Activated CD4-positive, CD25-positive, alpha-beta regulatory T cell treated with anti-CD3 and anti-CD28 coated beads, Interleukin-2, amount 50 U/mL, for 24 hours (primary cell): ENCODE data around the gene PHF3.
"Not testable (repeated sequence)": the region's sequence is repeated elsewhere in the genome, so short reads cannot be mapped to it uniquely, and the experiment has no call there.

Experiments
- ATAC-seq, 2 donors: fragments of 150-1000 bp; cut with Tn5 transposase; one replicate each; pipeline ENCODE4 v1.10.0; 2021; ENCODE audit warnings: mild to moderate bottlenecking in 1 of 2, moderate library complexity in 1 of 2

The PHF3 gene

DNA sequence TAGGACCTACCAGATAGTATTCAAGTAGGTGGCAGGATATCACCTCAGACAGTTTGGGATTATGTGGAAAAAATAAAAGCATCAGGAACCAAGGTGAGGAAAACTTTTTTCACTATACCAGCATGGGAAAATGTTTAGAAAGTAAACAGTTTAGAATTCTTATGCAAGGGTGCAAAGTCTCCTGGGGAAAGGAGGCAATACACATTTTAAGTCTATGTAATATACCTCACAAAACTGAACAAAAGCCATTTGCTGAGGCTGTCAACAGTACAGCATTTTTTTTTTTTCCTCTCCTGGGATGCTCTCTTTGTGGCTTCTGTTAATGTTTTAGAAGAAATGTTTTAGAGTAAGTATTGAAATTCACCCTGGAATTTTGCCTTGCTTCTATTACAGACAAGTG is 73.5 kb downstream of the PHF3 start:
- ATAC-seq: no peak

DNA sequence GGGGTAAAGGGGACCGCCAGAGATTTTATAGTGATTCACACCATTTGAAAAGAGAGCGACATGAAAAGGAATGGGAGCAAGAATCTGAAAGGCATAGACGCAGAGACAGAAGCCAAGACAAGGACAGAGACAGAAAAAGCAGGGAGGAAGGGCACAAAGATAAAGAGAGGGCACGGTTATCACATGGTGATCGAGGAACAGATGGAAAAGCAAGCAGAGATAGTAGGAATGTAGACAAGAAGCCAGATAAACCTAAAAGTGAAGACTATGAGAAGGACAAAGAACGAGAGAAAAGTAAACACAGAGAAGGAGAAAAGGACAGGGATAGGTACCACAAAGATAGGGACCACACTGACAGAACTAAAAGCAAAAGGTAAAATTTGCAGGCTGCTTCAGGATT is 77.7 kb downstream of the PHF3 start:
- no peak for ATAC-seq

DNA sequence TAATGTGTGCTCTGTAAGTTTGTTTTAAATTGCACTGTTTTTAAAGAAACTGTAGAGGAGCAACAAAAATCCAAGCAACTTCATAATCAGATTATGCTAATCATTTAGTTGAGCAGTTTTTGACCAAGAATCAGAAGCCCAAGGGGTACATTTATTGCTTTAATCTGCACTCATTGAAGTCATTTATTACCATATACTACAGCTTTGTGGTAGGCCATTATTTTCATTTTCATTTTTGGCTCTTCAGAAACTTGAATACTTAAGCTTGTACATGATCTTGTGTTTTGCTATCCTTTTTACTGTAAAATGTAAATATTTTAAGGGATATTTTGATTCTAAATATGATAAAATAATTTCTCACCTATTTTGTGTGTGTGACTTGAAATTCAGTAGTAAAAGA is 78.5 kb downstream of the PHF3 start:
- ATAC-seq: peak; percentile 17 to 36

DNA sequence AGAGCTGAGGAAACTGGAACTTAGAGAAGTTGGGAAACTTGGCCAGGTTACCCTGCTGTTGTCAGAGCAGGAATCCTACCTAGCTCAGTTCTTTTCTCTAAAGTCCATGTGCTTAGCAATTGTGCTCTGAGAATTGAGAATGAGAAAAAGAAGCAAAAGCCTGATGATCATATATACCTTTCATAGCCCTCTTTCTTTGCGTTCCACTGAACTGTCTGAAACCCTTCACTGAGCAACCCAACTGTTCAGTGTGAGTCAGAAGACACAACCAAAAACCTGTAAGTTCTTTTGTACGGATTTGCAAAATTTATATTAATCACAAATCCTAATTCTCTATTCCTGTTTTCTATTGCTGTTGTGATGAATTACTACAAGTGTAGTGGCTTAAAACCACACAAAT is 80.6 kb downstream of the PHF3 start:
- ATAC-seq: no peak

DNA sequence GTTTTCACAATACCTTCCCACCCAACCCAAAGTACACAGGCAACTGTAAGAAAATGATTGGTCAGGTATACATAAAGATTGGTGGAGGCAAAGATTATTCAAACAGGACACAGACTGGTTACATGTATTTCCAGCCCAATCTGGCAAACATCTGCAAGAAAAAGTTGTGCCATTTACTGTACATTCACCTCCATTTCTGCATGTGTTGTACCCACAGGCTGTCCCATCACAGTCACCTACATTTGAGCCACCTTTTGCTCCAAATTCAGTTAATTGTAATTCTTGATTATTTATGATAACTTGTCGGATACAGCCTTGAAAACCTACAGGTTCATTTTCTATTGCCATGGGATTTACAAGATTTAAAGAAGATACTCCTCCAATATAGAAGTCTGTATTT is 85.6 kb downstream of the PHF3 start:
- no peak for ATAC-seq

DNA sequence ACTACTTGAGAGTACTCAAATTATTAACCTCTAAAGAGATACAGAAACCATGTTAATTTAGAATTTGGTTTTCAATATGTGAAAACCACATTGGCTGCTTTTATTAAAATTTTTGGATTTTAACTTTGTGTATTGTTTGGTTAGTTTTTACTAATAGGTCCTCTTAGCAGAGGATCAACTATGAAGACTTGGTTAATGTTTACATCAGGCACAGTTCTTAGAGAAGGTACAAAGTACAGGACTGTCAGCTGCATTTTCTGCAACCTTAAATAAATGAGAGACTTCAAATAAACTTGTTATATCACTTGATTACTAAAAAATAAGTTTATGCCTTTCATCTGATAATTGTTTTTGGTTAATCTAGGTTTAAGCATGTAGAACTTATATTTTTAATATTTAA is 89.1 kb downstream of the PHF3 start:
- no peak for ATAC-seq

DNA sequence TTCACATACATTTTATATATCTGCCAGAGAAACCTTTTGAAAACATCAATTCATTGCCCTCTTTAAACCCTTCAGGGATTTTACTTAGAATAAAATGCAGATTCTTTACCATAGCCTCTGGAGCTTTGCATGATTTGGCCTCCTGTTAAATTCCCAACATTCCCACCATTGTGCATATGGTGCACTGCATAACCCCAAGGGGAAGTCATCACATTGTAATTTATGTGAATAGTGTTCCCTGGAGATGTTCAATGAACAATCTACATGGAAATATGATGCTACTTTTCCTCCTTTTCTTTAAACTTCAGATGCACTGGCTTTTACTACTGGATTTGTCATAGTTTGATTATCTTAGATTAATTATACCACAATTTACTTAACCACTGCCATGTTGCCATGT is 94.7 kb downstream of the PHF3 start:
- ATAC-seq: no peak

DNA sequence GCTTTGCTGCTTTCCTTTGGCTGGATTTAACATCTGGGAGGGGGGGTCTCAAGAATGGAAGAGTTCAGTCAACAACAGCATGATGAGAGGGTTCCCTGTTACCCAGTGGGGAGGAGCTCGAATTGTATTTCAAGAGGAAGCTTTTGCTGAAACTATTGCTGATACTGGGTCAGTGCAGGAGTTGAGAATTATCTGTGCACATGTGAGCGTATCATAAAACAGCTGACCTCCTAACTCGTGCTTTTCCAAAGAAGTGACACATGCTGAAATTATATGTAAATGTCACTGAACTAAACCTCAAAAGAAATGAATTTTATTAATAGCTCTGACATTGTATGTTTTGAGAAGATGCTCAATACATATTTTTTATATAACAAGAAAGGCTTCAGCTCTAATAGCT is 96.3 kb downstream of the PHF3 start:
- ATAC-seq: no peak

DNA sequence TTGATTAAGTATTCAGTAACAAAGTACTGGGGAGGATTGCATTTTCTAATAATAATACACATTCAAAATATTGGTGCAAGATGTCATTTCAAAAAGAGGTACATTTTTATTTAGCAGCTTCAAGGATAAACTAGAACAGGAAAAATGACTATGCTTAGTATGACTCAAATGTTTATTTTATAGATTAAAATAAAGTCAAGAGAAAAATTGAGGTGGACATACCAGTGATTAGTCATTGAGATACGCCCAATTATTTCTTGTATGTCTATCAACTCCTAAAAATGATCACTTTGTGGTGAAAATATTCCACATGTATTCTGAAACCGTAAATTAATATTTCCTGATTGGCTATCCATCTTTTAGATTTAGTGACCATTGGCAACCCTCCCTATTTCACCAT is 96.7 kb downstream of the PHF3 start:
- ATAC-seq: no peak

DNA sequence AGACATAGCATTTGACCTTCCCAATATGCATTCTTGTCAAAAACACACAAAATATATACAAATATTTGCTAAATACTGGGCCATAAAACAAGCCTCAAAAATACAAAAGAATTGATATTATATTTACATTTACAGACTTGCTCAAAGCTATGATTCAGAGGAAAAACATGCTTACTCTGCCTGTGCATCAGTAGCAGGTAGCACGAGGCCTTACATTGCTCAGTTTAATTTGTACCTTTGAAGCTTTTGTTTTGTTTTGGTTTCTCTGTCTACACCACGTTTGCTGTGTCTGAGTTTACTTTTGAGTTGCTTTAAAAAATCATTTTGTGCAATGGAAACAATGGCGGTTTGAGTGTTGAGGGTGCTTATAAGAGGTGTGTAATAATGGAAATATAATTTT is 99.3 kb downstream of the PHF3 start:
- ATAC-seq: no peak

DNA sequence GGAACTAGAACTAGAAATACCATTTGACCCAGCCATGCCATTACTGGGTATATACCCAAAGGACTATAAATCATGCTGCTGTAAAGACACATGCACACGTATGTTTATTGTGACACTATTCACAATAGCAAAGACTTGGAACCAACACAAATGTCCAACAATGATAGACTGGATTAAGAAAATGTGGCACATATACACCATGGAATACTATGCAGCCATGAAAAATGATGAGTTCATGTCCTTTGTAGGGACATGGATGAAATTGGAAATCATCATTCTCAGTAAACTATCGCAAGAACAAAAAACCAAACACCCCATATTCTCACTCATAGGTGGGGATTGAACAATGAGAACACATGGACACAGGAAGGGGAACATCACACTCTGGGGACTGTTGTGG is 102.6 kb downstream of the PHF3 start:
- ATAC-seq: not testable (repeated sequence)

DNA sequence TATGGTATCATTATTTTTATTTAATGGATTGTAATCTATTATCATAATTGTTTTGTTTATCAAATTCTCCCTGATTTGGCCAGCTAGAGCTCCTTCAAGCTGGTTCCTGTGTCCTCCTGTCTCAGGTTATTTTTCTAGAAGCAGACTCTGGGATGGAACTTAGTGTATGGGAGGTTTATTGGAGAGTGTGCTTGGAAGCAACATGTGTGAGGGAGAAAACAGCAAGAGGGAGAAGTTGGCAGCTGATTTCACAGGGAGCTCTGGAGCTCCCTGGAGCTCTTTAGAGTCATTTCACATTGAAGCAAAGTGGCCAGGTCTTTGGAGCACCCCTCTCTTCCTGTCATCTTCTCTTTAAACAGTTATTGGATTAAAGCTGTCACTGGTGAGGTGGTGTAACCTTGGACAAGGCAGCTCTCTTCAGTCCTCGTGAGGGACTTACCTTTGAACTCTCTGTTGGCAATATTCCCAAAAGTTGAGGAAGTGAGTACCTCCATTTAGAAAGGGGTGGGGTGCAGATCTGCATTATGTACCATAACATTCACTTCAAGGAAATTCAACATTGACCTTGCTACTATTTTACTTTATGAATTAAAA is 103.6 kb downstream of the PHF3 start:
- no peak for ATAC-seq

DNA sequence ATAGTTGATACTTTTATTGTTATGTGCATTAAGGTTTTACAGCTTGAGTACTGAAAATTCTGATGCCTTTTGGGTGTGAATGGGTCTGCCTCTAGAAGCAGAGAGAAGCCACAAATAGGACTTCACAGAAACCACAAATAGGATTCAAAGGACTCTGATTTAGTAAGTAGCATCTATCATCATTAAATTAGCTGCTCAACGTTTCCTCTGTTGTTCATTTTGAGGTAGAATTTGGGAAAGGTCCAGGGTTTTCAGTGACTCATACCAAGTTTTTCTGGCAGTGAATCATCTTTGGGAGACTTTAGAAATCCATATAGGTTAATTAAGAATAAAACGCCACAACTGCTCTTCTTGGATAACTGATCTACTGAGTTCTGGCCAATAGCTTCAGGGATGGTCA is 105.1 kb downstream of the PHF3 start:
- ATAC-seq: no peak

DNA sequence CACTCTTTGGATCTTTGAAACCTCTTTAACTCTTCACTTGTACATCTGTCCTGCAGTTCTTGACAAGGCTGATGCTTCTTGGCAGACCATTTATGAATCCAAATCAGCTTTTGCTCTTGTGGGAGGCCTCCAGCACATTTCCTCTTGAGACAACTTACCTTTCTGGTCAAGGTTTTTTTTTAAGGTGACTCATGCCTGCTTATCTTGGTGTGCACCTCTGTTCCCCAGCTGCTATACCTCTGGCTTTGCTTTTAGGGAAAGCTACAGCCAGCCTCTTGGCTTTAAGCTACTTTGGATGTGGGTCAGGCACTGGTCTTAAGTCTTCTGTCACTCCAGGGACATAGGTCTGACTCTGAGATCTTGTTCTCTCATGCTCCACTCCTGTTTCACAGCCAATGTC is 106.5 kb downstream of the PHF3 start:
- ATAC-seq: no peak

DNA sequence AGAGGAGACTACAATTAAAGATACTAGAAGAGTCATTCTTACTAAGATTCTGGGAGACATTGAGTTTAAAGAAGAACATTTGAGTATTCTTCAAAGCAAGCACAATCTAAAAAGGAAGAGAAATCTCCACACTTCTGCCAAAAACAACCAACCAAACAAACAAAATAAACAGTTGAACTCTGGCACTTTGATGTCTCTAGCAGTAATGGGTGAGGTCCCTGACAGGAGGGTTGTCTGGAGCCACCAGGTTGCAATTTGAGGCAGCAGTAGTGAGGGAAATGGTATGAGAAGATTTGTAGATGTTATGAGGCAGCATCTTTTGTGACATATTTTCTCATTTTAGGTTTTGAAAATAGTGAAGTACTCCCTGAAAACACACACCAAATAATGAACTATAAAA is 108.1 kb downstream of the PHF3 start:
- no peak for ATAC-seq

DNA sequence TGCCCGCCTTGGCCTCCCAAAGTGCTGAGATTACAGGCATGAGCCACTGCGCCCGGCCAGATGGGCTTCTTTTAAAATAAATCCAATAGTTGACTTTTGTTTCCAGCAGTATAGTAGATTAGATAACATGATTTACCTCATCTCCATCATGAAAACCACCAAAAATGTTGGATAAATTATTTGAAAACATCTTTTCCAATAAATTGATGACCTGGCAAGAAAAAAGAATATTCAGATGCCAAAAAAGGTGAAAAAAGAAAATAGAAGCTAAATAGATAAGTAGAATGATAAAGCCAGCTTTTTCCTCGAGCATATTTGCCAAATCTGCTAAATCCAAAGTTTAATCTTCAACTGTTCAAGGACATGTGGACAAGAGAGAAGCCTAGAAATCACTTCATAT is 109.2 kb downstream of the PHF3 start:
- no peak for ATAC-seq

DNA sequence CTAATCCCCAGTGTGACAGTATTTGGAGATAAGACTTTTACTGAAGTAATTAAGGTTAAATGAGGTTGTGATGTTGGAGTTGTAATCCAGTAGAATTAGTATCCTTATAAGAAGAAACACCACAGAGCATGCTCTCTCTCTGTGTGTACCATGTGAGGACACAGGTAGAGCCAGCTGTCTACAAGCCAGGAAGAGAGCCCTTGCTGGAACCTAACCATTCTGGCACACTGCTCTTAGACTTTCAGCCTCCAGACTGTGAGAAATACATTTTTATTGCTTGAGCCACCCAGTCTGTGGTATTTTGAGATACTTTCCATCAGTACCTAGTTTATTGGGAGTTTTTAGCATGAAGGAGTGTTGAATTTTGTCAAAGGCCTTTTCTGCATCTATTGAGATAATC is 110.2 kb downstream of the PHF3 start:
- ATAC-seq: no peak

DNA sequence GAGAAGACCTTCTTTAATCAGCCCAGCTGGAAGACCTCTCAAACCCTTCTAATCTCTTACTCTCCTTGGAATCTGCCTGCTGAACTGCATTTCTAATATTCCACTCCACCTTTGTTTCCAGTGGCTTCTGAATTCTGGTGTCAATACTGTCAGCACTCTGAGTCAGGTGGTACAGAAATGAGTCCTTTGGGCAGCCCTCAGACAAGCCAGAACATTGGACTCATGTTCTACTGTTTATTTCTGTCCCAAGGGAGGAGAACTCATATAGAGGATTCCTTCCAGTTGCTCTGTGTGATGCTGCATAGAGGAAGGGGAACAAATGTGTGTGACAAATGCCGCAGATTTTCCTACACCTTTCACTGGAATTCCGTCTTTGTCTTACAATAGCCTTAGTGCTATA is 114.8 kb downstream of the PHF3 start:
- ATAC-seq: no peak

DNA sequence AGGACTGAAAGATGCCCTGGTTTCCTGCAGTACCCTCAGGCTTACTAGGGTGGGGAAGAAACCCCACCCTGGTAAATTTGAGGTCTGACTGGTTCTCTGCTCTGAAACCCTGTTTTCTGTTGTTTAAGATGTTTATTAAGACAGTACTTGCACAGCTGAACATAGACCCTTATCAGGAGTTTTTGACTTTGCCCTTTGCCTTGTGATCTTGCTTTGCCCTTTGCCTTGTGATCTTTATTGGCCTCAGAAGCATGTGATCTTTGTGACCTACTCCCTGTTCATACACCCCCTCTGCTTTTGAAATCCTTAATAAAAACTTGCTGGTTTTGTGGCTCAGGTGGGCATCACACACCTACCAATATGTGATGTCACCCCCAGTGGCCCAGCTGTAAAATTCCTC is 121.7 kb downstream of the PHF3 start:
- ATAC-seq: not testable (repeated sequence)

DNA sequence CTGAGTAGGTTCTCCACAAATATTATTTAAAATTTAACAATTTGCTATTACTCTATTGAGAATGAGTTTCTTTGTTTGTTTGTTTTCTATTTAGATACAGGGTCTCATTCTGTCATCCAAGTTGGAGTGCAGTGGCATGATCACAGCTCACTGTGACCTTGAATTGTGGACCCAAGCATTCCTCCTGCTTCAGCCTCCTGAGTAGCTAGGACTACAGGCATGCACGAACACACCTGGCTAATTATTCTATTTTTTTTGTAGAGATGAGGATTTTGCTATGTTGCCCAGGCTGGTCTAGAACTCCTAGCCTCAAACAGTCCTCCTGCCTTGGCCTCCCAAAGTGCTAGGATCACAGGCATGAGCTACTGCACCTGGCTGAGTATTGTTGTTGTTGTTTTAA is 122.2 kb downstream of the PHF3 start:
- ATAC-seq: no peak

DNA sequence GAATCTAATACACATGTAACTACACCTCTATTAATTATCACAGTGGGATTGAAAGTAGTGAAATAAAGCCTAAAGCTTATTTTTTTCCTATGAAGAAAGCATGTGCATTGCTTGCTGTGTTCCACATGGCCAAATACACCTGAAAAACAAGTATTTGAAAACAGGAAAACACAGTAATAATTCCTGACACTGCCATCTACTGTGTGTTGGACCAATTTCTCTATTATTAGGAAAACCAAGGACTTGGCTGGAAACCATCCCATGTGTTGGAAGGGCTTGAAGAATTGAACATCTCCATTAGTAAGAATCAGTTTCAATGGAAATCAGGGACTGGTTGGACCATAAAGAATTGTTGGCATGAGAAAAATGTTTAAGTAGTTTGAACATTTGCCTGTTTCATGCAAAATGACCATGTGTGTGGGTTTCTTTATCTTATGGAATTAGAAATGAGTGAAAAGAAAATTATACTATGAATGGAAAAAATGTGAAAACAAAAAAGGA is 124.1 kb downstream of the PHF3 start:
- ATAC-seq: no peak

DNA sequence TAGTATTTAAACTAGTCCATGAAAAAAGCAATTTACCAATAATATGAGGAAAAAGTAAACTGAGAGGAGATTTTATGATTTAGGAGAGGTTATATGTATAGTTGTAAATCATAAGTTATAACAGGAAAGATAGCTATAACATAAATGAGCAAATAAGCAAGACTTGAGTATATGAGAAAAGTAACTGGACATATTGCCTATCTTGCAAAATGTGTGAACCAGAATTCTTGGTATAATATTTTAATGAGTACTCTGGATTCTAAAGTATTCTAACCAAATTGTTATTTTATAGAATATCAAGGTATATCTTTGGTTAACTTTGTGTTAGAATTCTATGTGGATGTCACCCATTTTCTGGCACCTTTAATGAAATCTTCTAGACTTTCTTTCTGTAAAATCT is 124.6 kb downstream of the PHF3 start:
- ATAC-seq: no peak

DNA sequence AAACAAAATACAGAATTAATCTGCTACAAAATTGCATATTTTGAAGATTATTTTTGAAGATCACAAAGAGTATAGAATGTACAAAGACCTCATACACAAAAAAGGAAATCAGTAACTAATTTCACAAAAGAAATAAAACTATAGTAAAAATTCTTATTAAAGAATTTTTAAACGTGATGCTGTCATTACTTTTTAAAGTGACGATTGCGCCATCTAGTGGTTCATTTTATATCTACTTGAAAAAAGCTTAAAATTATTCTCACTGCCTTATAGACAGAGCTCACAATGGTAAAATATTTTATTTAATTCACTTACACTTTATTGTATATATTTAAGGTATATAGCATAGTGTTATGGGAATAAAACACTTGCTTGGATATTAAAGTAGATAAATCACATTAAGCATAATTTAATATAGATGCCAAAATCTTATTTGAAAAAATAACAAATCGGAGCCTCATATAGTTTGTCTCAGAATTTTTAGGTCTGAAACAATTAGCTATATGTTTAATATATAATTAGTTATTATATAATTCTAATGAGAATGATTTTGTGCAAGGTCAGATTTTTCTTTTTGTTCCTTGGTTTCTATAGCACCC is 128.8 kb downstream of the PHF3 start:
- no peak for ATAC-seq
